Measurements from ENCODE around the gene SMYD4. TPM values are rescaled to one million over a fixed set of nuclear protein-coding genes. Genes with fewer than 3 reads are reported as not detected.

SMYD4 gene
- total and polyA plus RNA-seq, 10 of the 15 experiments (the other 5 are each of a cell fraction or from before 2014, with no cell fraction given): 2.1 to 18.8 (median 13.7) TPM

DNA sequence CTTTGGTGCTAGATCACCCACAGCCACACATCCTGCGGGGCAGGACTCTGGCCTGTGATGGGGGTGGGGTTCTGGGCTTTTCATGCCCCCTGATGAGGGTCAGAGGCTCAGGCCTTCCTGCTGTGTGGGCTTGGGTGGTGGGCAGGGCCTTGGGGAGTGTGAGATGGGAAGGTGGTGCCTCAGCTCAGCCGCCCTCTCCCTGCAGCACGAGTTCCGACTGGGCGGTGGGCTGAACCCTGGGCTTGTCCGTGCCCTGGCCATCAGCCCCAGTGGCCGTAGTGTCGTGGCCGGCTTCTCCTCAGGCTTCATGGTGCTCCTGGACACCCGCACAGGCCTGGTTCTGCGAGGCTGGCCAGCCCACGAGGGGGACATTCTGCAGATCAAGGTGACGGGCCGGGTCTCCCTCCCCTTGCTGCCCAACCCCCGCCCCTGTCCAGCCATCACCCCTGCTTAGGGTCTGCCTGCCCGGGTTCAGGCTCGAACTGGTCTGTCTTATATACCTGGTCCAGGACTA is 93.8 kb downstream of the SMYD4 start:
- SMC1A ChIA-PET (ENCODE audit: uncharacterized antibody, unreplicated experiment): interaction anchor here (1.0 to 2.1 kb wide), 6 partner anchors 11 to 129 kb away, joined by 3 to 15 read pairs (median 4); partner anchors contain the start of genes SERPINF1 and WDR81
- H3K4me3 ChIP-seq: no peak overlapping the region
- H3K79me2 ChIP-seq (ENCODE audit: control insufficient read depth, insufficient read depth, low read length): no peaks in the 10 kb centered on the region
- H3K27me3 ChIP-seq (replicated peaks in 1 of 2; ENCODE audit: control insufficient read depth in 2 of 2, insufficient read depth in 2 of 2, low read length in 1 of 2): no peaks in the 10 kb centered on the region
- FAIRE-seq (no peak), ATAC-seq (no peak), DNase-seq (ENCODE audit: low read depth, low spot score) (no peak)
- peaks cover 22% of the 10 kb centered on the region for H3K4me1 ChIP-seq (ENCODE audit: control insufficient read depth, insufficient read depth, low read length)
- no peaks in the 10 kb centered on the region for H4K20me1 ChIP-seq (ENCODE audit: control insufficient read depth, insufficient read depth)
- 0 out of 2 replicates have a peak overlapping the region, but pooled peaks have one; percentile 41 for H3K4me2 ChIP-seq (ENCODE audit: control insufficient read depth, insufficient read depth)
- CTCF ChIA-PET: interaction anchor here (1.0 to 1.9 kb wide), 7 partner anchors 11 to 129 kb away, joined by 3 to 13 read pairs (median 3); partner anchors contain the start of genes RPA1, SMYD4 and WDR81
- intact Hi-C loops (cut with micrococcal nuclease; ENCODE audit: unreplicated experiment) (no loop called here), in situ Hi-C loops (cut with MboI) (no loop called here)
- peak overlapping the region; percentile 74; the same call in 1 of the 2 replicates for H3K27ac ChIP-seq (ENCODE audit: control insufficient read depth, insufficient read depth)
- RAD21 ChIA-PET (ENCODE audit: unreplicated experiment): interaction anchor here (0.9 to 2.2 kb wide), 6 partner anchors 14 to 48 kb away, joined by 3 to 24 read pairs (median 6); partner anchors contain the start of gene WDR81
- TF ChIP-seq POLR2A (IDR thresholded peaks at IDR 0.05; ENCODE audit: low read depth, low read length): peak; percentile 39
- TF ChIP-seq, protein P1, sequence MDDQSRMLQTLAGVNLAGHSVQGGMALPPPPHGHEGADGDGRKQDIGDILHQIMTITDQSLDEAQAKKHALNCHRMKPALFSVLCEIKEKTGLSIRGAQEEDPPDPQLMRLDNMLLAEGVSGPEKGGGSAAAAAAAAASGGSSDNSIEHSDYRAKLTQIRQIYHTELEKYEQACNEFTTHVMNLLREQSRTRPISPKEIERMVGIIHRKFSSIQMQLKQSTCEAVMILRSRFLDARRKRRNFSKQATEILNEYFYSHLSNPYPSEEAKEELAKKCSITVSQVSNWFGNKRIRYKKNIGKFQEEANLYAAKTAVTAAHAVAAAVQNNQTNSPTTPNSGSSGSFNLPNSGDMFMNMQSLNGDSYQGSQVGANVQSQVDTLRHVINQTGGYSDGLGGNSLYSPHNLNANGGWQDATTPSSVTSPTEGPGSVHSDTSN (IDR thresholded peaks at IDR 0.05; ENCODE audit: insufficient replicate concordance, low read depth, low read length): no peak
- TF ChIP-seq CHD1 (IDR thresholded peaks at IDR 0.05; ENCODE audit: low read depth, low read length): no peak
- WGBS (ENCODE audit: insufficient coverage, insufficient replicate concordance, low lambda C conversion rate, missing lambda C conversion rate): 92% methylated on average over 17 of the region's 17 CpGs
- no peaks in the 10 kb centered on the region for H3K9me3 ChIP-seq (replicated peaks; ENCODE audit: control insufficient read depth, insufficient read depth, low read length)
- H2AFZ ChIP-seq (ENCODE audit: control insufficient read depth, low read depth, low read length): no peak overlapping the region
- H3K9ac ChIP-seq (ENCODE audit: control insufficient read depth, insufficient read depth, low read length): peak overlapping the region; percentile 41; the same call in 1 of the 2 replicates
- POLR2A ChIA-PET: interaction anchor here (0.6 to 2.7 kb wide), 7 partner anchors 9 to 48 kb away, joined by 3 to 16 read pairs (median 5); partner anchors contain the start of gene WDR81
- no TSS peak for BruUV-seq (replicated peaks)
- H3K36me3 ChIP-seq (ENCODE audit: control insufficient read depth in 2 of 2, insufficient read depth in 2 of 2, low read length in 1 of 2): no peaks in the 10 kb centered on the region; a peak in 1 of 4 replicates

DNA sequence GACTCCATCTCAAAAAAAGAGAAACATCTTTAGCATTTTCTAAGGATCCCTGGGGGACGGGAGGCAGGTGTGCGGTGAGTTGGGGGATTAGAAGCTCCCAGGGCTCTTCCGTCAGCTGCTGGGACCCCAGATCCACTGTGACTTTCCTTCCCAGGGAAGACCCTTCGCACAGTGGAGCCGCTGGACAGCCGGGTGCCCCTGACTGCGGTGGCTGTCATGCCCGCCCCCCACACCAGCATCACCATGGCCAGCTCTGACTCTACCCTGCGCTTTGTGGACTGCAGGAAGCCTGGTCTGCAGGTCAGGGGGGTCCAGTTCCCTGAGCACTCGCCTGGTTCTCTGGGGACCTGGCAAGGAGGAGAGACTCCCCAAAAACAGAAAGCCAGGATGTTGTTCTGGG is 94.3 kb downstream of the SMYD4 start:
- CTCF ChIA-PET: interaction anchor here (1.4 to 1.9 kb wide), 2 partner anchors 19 to 48 kb away, joined by 3 to 12 read pairs; no protein-coding TSS in a partner anchor
- FAIRE-seq: no peak
- no peak for ATAC-seq
- in situ Hi-C loops (cut with MboI) (no loop called here), intact Hi-C loops (cut with micrococcal nuclease; ENCODE audit: unreplicated experiment) (no loop called here)
- no peaks in the 10 kb centered on the region for H3K27me3 ChIP-seq (replicated peaks in 1 of 2; ENCODE audit: control insufficient read depth in 2 of 2, insufficient read depth in 2 of 2, low read length in 1 of 2)
- no peak overlapping the region for H3K4me3 ChIP-seq
- RAD21 ChIA-PET (ENCODE audit: unreplicated experiment): interaction anchor here (2.2 kb wide), 1 partner anchor 13 kb away, joined by 24 read pairs; the partner anchor contains the start of gene WDR81
- WGBS (ENCODE audit: insufficient coverage, insufficient replicate concordance, low lambda C conversion rate, missing lambda C conversion rate): 96% methylated on average over 8 of the region's 10 CpGs
- H3K4me2 ChIP-seq (ENCODE audit: control insufficient read depth, insufficient read depth): no peak overlapping the region
- POLR2A ChIA-PET: interaction anchor here (0.6 to 2.7 kb wide), 3 partner anchors 10 to 18 kb away, joined by 3 to 16 read pairs (median 13); partner anchors contain the start of gene WDR81
- H3K27ac ChIP-seq (ENCODE audit: control insufficient read depth, insufficient read depth): no peak overlapping the region
- H4K20me1 ChIP-seq (ENCODE audit: control insufficient read depth, insufficient read depth): no peaks in the 10 kb centered on the region
- H3K9me3 ChIP-seq (replicated peaks; ENCODE audit: control insufficient read depth, insufficient read depth, low read length): no peaks in the 10 kb centered on the region
- BruUV-seq (replicated peaks): no TSS peak
- SMC1A ChIA-PET (ENCODE audit: uncharacterized antibody, unreplicated experiment): interaction anchor here (2.1 kb wide), 1 partner anchor 14 kb away, joined by 15 read pairs; no protein-coding TSS in a partner anchor
- H3K79me2 ChIP-seq (ENCODE audit: control insufficient read depth, insufficient read depth, low read length): no peaks in the 10 kb centered on the region
- H2AFZ ChIP-seq (ENCODE audit: control insufficient read depth, low read depth, low read length): no peak overlapping the region
- DNase-seq (ENCODE audit: low read depth, low spot score): no peak
- H3K4me1 ChIP-seq (ENCODE audit: control insufficient read depth, insufficient read depth, low read length): peaks cover 22% of the 10 kb centered on the region
- H3K9ac ChIP-seq (ENCODE audit: control insufficient read depth, insufficient read depth, low read length): no peak overlapping the region
- H3K36me3 ChIP-seq (ENCODE audit: control insufficient read depth in 2 of 2, insufficient read depth in 2 of 2, low read length in 1 of 2): no peaks in the 10 kb centered on the region; a peak in 1 of 4 replicates
- TF ChIP-seq BCL11A (IDR thresholded peaks at IDR 0.05; ENCODE audit: low read depth, low read length) (no peak), BHLHE40 (IDR thresholded peaks at IDR 0.05; ENCODE audit: borderline replicate concordance in 1 of 2, low read depth in 2 of 2, low read length in 1 of 2) (no peak), SUPT20H (IDR thresholded peaks at IDR 0.05; ENCODE audit: borderline replicate concordance, control insufficient read depth, low read depth, low read length) (no peak), NFYB (IDR thresholded peaks at IDR 0.05; ENCODE audit: insufficient read depth, low read depth, low read length) (no peak), JUNB (IDR thresholded peaks at IDR 0.05) (no peak)
- TF ChIP-seq, protein P2, sequence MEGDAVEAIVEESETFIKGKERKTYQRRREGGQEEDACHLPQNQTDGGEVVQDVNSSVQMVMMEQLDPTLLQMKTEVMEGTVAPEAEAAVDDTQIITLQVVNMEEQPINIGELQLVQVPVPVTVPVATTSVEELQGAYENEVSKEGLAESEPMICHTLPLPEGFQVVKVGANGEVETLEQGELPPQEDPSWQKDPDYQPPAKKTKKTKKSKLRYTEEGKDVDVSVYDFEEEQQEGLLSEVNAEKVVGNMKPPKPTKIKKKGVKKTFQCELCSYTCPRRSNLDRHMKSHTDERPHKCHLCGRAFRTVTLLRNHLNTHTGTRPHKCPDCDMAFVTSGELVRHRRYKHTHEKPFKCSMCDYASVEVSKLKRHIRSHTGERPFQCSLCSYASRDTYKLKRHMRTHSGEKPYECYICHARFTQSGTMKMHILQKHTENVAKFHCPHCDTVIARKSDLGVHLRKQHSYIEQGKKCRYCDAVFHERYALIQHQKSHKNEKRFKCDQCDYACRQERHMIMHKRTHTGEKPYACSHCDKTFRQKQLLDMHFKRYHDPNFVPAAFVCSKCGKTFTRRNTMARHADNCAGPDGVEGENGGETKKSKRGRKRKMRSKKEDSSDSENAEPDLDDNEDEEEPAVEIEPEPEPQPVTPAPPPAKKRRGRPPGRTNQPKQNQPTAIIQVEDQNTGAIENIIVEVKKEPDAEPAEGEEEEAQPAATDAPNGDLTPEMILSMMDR (IDR thresholded peaks at IDR 0.05 in 2 of 3, conservative IDR thresholded peaks at IDR 0.05 in 1 of 3; ENCODE audit: control insufficient read depth in 2 of 3, extremely low read depth in 1 of 3, insufficient read depth in 1 of 3, low read depth in 3 of 3, low read length in 3 of 3): no peak

Measured in GM12878 (cell line).